ENCODE measurements around the gene SOX10. TPM values are rescaled to one million over a fixed set of nuclear protein-coding genes. Genes with fewer than 3 reads are reported as not detected.
A peak's percentile ranks its signal among the peaks of the same experiment; 100 is the strongest.

SOX10 gene
- total and polyA plus RNA-seq, 2 of the 4 experiments (the other 2 are of a cell fraction), result not detected

- no peak for TF ChIP-seq NFE2L2 (IDR thresholded peaks at IDR 0.05; ENCODE audit: low read depth, low read length)
These were observed 49.3 kb upstream of the SOX10 start (continued) for GRCh38 chr22:38033522-38034277.

GRCh38 chr22:38032681-38033521 lies 48.5 kb upstream of the SOX10 start:
- CTCF ChIA-PET, result interaction anchor here (0.6 kb wide), 1 partner anchor 1652 kb away, joined by 3 read pairs; no protein-coding TSS in a partner anchor
- WGBS, 2 experiments (ENCODE audit: extremely low coverage in 2 of 2, insufficient read length in 1 of 2), result 84% methylated on average over 9 of the region's 19 CpGs; no CpG with 5 or more reads in 1 of the 2 experiments
- no peak for TF ChIP-seq MAFK (IDR thresholded peaks at IDR 0.05; ENCODE audit: low read depth, low read length)
- peak; percentile 52; the same call in 1 of the 2 replicates for TF ChIP-seq USF2 (IDR thresholded peaks at IDR 0.05; ENCODE audit: low read depth, low read length)
- TF ChIP-seq MAZ (IDR thresholded peaks at IDR 0.05; ENCODE audit: borderline replicate concordance, low read depth, low read length), result peak; percentile 60; the same call in 1 of the 2 replicates
- TF ChIP-seq CHD1 (IDR thresholded peaks at IDR 0.05; ENCODE audit: low read depth, low read length), result no peak
- TF ChIP-seq CEBPB (IDR thresholded peaks at IDR 0.05; ENCODE audit: low read depth, low read length), result peak; percentile 99
- peak; percentile 85 for TF ChIP-seq RCOR1 (IDR thresholded peaks at IDR 0.05; ENCODE audit: insufficient replicate concordance, low read length)
- TF ChIP-seq ELK1 (IDR thresholded peaks at IDR 0.05; ENCODE audit: borderline replicate concordance, low read depth, low read length), result no peak
- no peak for TF ChIP-seq RAD21 (IDR thresholded peaks at IDR 0.05; ENCODE audit: low read length)
- TF ChIP-seq NFE2L2 (IDR thresholded peaks at IDR 0.05; ENCODE audit: low read depth, low read length), result no peak
- TF ChIP-seq MXI1 (IDR thresholded peaks at IDR 0.05; ENCODE audit: borderline replicate concordance, low read depth, low read length), result no peak
- TF ChIP-seq SMC3 (IDR thresholded peaks at IDR 0.05; ENCODE audit: low read depth, low read length), result no peak

More at GRCh38 chr22:38032681-38033521, 48.5 kb upstream of the SOX10 start:
- DNase-seq (peak; percentile 90), ATAC-seq (ENCODE audit: low read depth) (peak; percentile 25)
- in situ Hi-C loops (cut with MboI; ENCODE audit: low sequenced_read_pairs) (no loop called here), intact Hi-C loops (cut with micrococcal nuclease) (no loop called here), dilution Hi-C loops (cut with HindIII; ENCODE audit: low sequenced_read_pairs, unreplicated experiment) (no loop called here)
- no TSS peak for BruUV-seq (replicated peaks)
- H3K9me3 ChIP-seq (ENCODE audit: control insufficient read depth, insufficient read depth, low read length), result no peaks in the 10 kb centered on the region
- no peak overlapping the region for H3K9ac ChIP-seq (ENCODE audit: low read depth, low read length)
- H4K91ac ChIP-seq (ENCODE audit: insufficient read depth, low read depth, low read length), result no peak overlapping the region
- H2BK120ac ChIP-seq (ENCODE audit: low read depth, low read length), result peak overlapping the region; percentile 77; the same call in 1 of the 2 replicates
- no peak overlapping the region for H3K4me2 ChIP-seq (ENCODE audit: low read depth, low read length)
- POLR2A ChIA-PET (ENCODE audit: unreplicated experiment), result no interaction called here
- no peak overlapping the region for H2BK20ac ChIP-seq (ENCODE audit: low read depth, low read length)
- H3K79me1 ChIP-seq (ENCODE audit: low read depth in 1 of 2, low read length in 2 of 2), result no peaks in the 10 kb centered on the region; a peak in 1 of 4 replicates
- 0 out of 2 replicates have a peak overlapping the region, but pooled peaks have one; percentile 20 for H3K27ac ChIP-seq (ENCODE audit: insufficient read depth, low read length)
- H4K5ac ChIP-seq (ENCODE audit: low read depth, low read length), result peak overlapping the region; percentile 21; the same call in 1 of the 2 replicates
- no peak overlapping the region for H3K23ac ChIP-seq (ENCODE audit: low read depth, low read length)
- H3K9me1 ChIP-seq (ENCODE audit: insufficient read depth, low read length), result peaks cover 6% of the 10 kb centered on the region
- H3K4ac ChIP-seq (ENCODE audit: low read depth, low read length), result peak overlapping the region; percentile 93
- peak overlapping the region; percentile 53 for H2AFZ ChIP-seq (replicated peaks; ENCODE audit: low read length, poor library complexity)
- H2BK5ac ChIP-seq (ENCODE audit: low read depth, low read length, poor library complexity, severe bottlenecking), result no peak overlapping the region
- peak overlapping the region; percentile 14; the same call in 1 of the 2 replicates for H3K18ac ChIP-seq (ENCODE audit: low read depth, low read length)
- peaks cover 2% of the 10 kb centered on the region; the same call in 1 of the 2 replicates for H3K27me3 ChIP-seq (ENCODE audit: control insufficient read depth, insufficient read depth, low read length)
- peak overlapping the region in 1 of 2 experiments; percentile 33; a peak in 1 of 4 replicates for H4K8ac ChIP-seq (ENCODE audit: low read depth in 2 of 2, low read length in 2 of 2)
- H2AK5ac ChIP-seq (ENCODE audit: low read depth, low read length), result peak overlapping the region; percentile 98
- H3K4me1 ChIP-seq (ENCODE audit: control insufficient read depth, insufficient read depth, low read length), result peaks cover 23% of the 10 kb centered on the region
- peak overlapping the region; percentile 40 for H3K14ac ChIP-seq (replicated peaks; ENCODE audit: low read depth, low read length)
- no peak overlapping the region for H3K4me3 ChIP-seq (ENCODE audit: insufficient read depth, low read depth, low read length)
- no peak overlapping the region for H3K56ac ChIP-seq (ENCODE audit: extremely low read depth, insufficient read depth, low read length)
- peak overlapping the region; percentile 63 for H2AK9ac ChIP-seq (replicated peaks; ENCODE audit: low read depth, low read length, poor library complexity)
- no peaks in the 10 kb centered on the region for H3K36me3 ChIP-seq (ENCODE audit: control insufficient read depth, insufficient read depth, low read length)
- peak overlapping the region; percentile 12; the same call in 1 of the 3 replicates for H2BK15ac ChIP-seq (ENCODE audit: low read depth, low read length)
- H4K20me1 ChIP-seq (ENCODE audit: insufficient read depth, low read length), result no peaks in the 10 kb centered on the region
